HepG2 (cell line): ENCODE measurements around the gene STIMATE. TPM values are rescaled to one million over a fixed set of nuclear protein-coding genes. Genes with fewer than 3 reads are reported as not detected.

ENCODE experiments used
- ATAC-seq: fragments of 200-7000 bp; cut with Tn5 transposase; 3 replicates; pipeline ENCODE4 v1.9.1; 2020; ENCODE audit warnings: mild to moderate bottlenecking, moderate library complexity
- BruUV-seq: library from RNA; stranded (reverse); fragments of 400-500 nt; replicated peaks from 2 replicates; lab custom pipeline; 2021; lab: Mats Ljungman, UMichigan
- CTCF ChIA-PET: fragments of 300-600 bp; formaldehyde crosslinking; extraction: SDS; loops from one replicate; lab custom pipeline; 2021; ENCODE audit warnings: low total read pairs, inconsistent platforms, low intra/inter-chr PET ratio; lab: Yijun Ruan, JAX
- POLR2A ChIA-PET: fragments of 350-600 bp; sonication (Branson Sonifier 250); formaldehyde crosslinking; loops from one replicate; lab custom pipeline; 2020; ENCODE audit warnings: antibody characterized with exemption, inconsistent platforms; lab: Yijun Ruan, JAX
- DNase-seq: peaks from one replicate; pipeline ENCODE4 v3.0.0-alpha.2; 2015; ENCODE audit warnings: low spot score
- FAIRE-seq: peaks from 3 replicates; lab custom pipeline; 2011; peaks lifted over from hg19 to GRCh38; lab: Jason Lieb, UNC
- H2AFZ ChIP-seq: one replicate; pipeline ENCODE4 v1.6.1; 2011; ENCODE audit warnings: low read length, inconsistent platforms
- H3K27ac ChIP-seq: fragments of 300-600 bp; 3 replicates; pipeline ENCODE4 v1.8.0; 2011; ENCODE audit warnings: mixed run types, mild to moderate bottlenecking, mixed read lengths, low read length, inconsistent platforms; ENCODE audit not compliant: insufficient read depth; ENCODE audit errors: extremely low read length
- H3K27me3 ChIP-seq, 2 experiments: fragments of 200-600 bp in 1 of 2; 2 replicates in 1 of 2; 3 replicates in 1 of 2; pipeline versions ENCODE4 v1.6.0 to v1.8.0; 2011; ENCODE audit warnings: low read length in 2 of 2, mild to moderate bottlenecking in 2 of 2, moderate library complexity in 2 of 2, inconsistent platforms in 1 of 2; ENCODE audit not compliant: insufficient read depth in 2 of 2, control insufficient read depth in 1 of 2
- H3K36me3 ChIP-seq, 2 experiments: fragments of 200-600 bp in 1 of 2; replicated peaks in 1 of 2; 2 replicates in 1 of 2; 3 replicates in 1 of 2; pipeline versions ENCODE4 v1.5.1 to v1.8.0; 2011; ENCODE audit warnings: low read length in 2 of 2, inconsistent platforms in 1 of 2; ENCODE audit not compliant: insufficient read depth in 2 of 2, control insufficient read depth in 1 of 2
- H3K4me1 ChIP-seq: 2 replicates; pipeline ENCODE4 v1.5.1; 2012; ENCODE audit warnings: low read length, inconsistent platforms; ENCODE audit not compliant: insufficient read depth
- H3K4me2 ChIP-seq: 2 replicates; pipeline ENCODE4 v1.6.0; 2011; ENCODE audit warnings: low read depth, low read length, inconsistent platforms
- H3K4me3 ChIP-seq, 3 experiments: fragments of 200-600 bp in 1 of 3; sonication (generic), shearing (Covaris generic) in 1 of 3; replicated peaks in 1 of 3; 2 replicates each; pipeline ENCODE4 v1.5.1; 2011 to 2016; ENCODE audit warnings: low read length in 3 of 3, inconsistent platforms in 2 of 3, low read depth in 2 of 3, mild to moderate bottlenecking in 2 of 3, control low read depth in 1 of 3, mixed read lengths in 1 of 3; ENCODE audit not compliant: insufficient read depth in 1 of 3
- H3K79me2 ChIP-seq: one replicate; pipeline ENCODE4 v1.6.1; 2011; ENCODE audit warnings: low read length, inconsistent platforms; ENCODE audit not compliant: insufficient read depth
- H3K9ac ChIP-seq: 2 replicates; pipeline ENCODE4 v1.6.0; 2011; ENCODE audit warnings: mild to moderate bottlenecking, low read depth, low read length, inconsistent platforms; ENCODE audit not compliant: insufficient read depth
- H3K9me3 ChIP-seq: 2 replicates; pipeline ENCODE4 v1.5.1; 2012; ENCODE audit warnings: mild to moderate bottlenecking, low read length
- H4K20me1 ChIP-seq: 2 replicates; pipeline ENCODE4 v1.6.0; 2011; ENCODE audit warnings: inconsistent platforms, mild to moderate bottlenecking, low read length, moderate library complexity; ENCODE audit not compliant: insufficient read depth
- ARID3A ChIP-seq: IDR thresholded peaks from 2 replicates; pipeline ENCODE4 v1.6.1; 2012; ENCODE audit warnings: low read depth, low read length, improper control_type of control experiment
- EED ChIP-seq: sonication (generic); formaldehyde crosslinking; IDR thresholded peaks from 2 replicates; pipeline ENCODE4 v1.5.0; 2020; ENCODE audit warnings: mild to moderate bottlenecking, missing genetic modification reagents
- ERF ChIP-seq: IDR thresholded peaks from 2 replicates; pipeline ENCODE4 v1.6.1; 2018; ENCODE audit warnings: missing biosample characterization, missing genetic modification reagents
- ETS1 ChIP-seq: sonication (generic); formaldehyde crosslinking; IDR thresholded peaks from 2 replicates; pipeline ENCODE4 v1.4.0; 2020; ENCODE audit warnings: missing genetic modification reagents
- HNRNPK ChIP-seq: fragments of 200-400 bp; formaldehyde crosslinking; IDR thresholded peaks from 2 replicates; pipeline ENCODE4 v1.6.1; 2018; ENCODE audit warnings: low read length, low read depth, moderate library complexity, mild to moderate bottlenecking; ENCODE audit not compliant: poor library complexity, severe bottlenecking
- PLSCR1 ChIP-seq: sonication (generic); formaldehyde crosslinking; IDR thresholded peaks from 2 replicates; pipeline ENCODE4 v1.5.0; 2020; ENCODE audit warnings: missing genetic modification reagents, mild to moderate bottlenecking, borderline replicate concordance
- POLR2A ChIP-seq, 2 experiments: IDR thresholded peaks; 2 replicates each; pipeline ENCODE4 v1.6.1; 2011; ENCODE audit warnings: low read depth in 2 of 2, low read length in 2 of 2, mild to moderate bottlenecking in 1 of 2, moderate library complexity in 1 of 2; ENCODE audit not compliant: insufficient read depth in 1 of 2
- RBFOX2 ChIP-seq: fragments of 200-400 bp; formaldehyde crosslinking; IDR thresholded peaks from 2 replicates; pipeline ENCODE4 v1.6.1; 2017; ENCODE audit warnings: low read depth, mild to moderate bottlenecking, low read length
- RFX3 ChIP-seq: IDR thresholded peaks from 2 replicates; pipeline ENCODE4 v1.6.1; 2016; ENCODE audit warnings: missing biosample characterization, missing genetic modification reagents
- RFXAP ChIP-seq: sonication (generic); formaldehyde crosslinking; IDR thresholded peaks from 2 replicates; pipeline ENCODE4 v1.4.0; 2020; ENCODE audit warnings: missing genetic modification reagents, borderline replicate concordance
- SKI ChIP-seq: fragments of 450-650 bp; IDR thresholded peaks from one replicate; pipeline ENCODE4 v1.6.1; 2018; ENCODE audit warnings: mild to moderate bottlenecking; ENCODE audit not compliant: partially characterized antibody
- SMAD1 ChIP-seq: sonication (generic); formaldehyde crosslinking; IDR thresholded peaks from 2 replicates; pipeline ENCODE4 v1.4.0; 2020; ENCODE audit warnings: missing genetic modification reagents, low read depth, mild to moderate bottlenecking, borderline replicate concordance
- XRCC5 ChIP-seq: fragments of 200-400 bp; formaldehyde crosslinking; optimal IDR thresholded peaks from 2 replicates; pipeline ENCODE3; 2017; ENCODE audit warnings: mild to moderate bottlenecking, low read length
- ZMAT3 ChIP-seq: sonication (generic); formaldehyde crosslinking; conservative IDR thresholded peaks from 2 replicates; pipeline ENCODE4 v1.7.0; 2021; ENCODE audit warnings: missing genetic modification reagents
- ZNF230 ChIP-seq: sonication (generic); formaldehyde crosslinking; IDR thresholded peaks from 2 replicates; pipeline ENCODE4 v1.4.0; 2020; ENCODE audit warnings: mild to moderate bottlenecking, missing genetic modification reagents
- ZNF414 ChIP-seq: sonication (generic); formaldehyde crosslinking; IDR thresholded peaks from 2 replicates; pipeline ENCODE4 v1.5.0; 2020; ENCODE audit warnings: missing genetic modification reagents
- ZNF703 ChIP-seq: sonication (generic); formaldehyde crosslinking; IDR thresholded peaks from 2 replicates; pipeline ENCODE4 v1.5.1; 2020; ENCODE audit warnings: missing genetic modification reagents, mild to moderate bottlenecking, moderate library complexity, borderline replicate concordance
- ZNF784 ChIP-seq: sonication (generic); formaldehyde crosslinking; IDR thresholded peaks from 2 replicates; pipeline ENCODE4 v1.5.1; 2020; ENCODE audit warnings: missing genetic modification reagents, mild to moderate bottlenecking, borderline replicate concordance
- WGBS: methylation state at CpG from one replicate; pipeline ENCODE4 v1.1.6; 2017; ENCODE audit warnings: low lambda C conversion rate; 5-methylcytosine and 5-hydroxymethylcytosine counted together
- in situ Hi-C: cut with HindIII; loops from 2 replicates; pipeline ENCODE4 v1.10.0; 2017; ENCODE audit warnings: low pct_unique_long_range_greater_than_20kb; ENCODE audit not compliant: extremely low pct_ligation_motif_present
- intact Hi-C: fragments of 100-400 bp; cut with micrococcal nuclease; formaldehyde crosslinking; loops from one replicate; pipeline ENCODE4 v1.10.0; 2022; ENCODE audit not compliant: unreplicated experiment
- polyA plus RNA-seq, 8 experiments: library from polyadenylated mRNA; depleted of rRNA in 3 of 8; stranded (reverse) in 7 of 8; unstranded in 1 of 8; fragments of >200 nt; fragmentation: Illumina TruSeq in 4 of 8; extraction: Trizol in 4 of 8; gene quantifications; 2 replicates each; pipeline versions ENCODE4 v1.2.1 to v1.2.3, GENCODE V29; 2011 to 2016; ENCODE audit warnings: low read depth in 4 of 8, missing spikeins in 1 of 8, mixed read lengths in 1 of 8; ENCODE audit not compliant: insufficient read depth in 1 of 8
- total RNA-seq, 5 experiments: library from RNA; depleted of rRNA; stranded (reverse); fragments of >200 nt; fragmentation: Illumina TruSeq; extraction: Trizol; gene quantifications; 2 replicates each; pipeline ENCODE4 v1.2.3, GENCODE V29; 2016; ENCODE audit warnings: low read depth in 1 of 5

STIMATE gene
- total and polyA plus RNA-seq, 2 of the 13 experiments (the other 11 are each of a cell fraction or from before 2014, with no cell fraction given) = 5.7 to 11.7 TPM

GRCh38 chr3:52809149-52809548 lies 88.2 kb downstream of the STIMATE start (continued):
- TF ChIP-seq ETS1 (CRISPR knock-in tag) (no peak), POLR2A (IDR thresholded peaks at IDR 0.05; ENCODE audit: insufficient read depth in 1 of 2, low read depth in 2 of 2, low read length in 2 of 2) (0 out of 4 replicates have a peak, but pooled peaks of 1 of the 2 experiments have one; percentile 11), SKI (no peak), RBFOX2 (peak; percentile 54; the same call in 1 of the 2 replicates), ZNF230 (CRISPR knock-in tag) (no peak), SMAD1 (CRISPR knock-in tag) (no peak), HNRNPK (peak; percentile 32), ZMAT3 (CRISPR knock-in tag) (no peak), RFX3 (CRISPR knock-in tag) (no peak), RFXAP (no peak)

GRCh38 chr3:52805270-52806039 lies 91.9 kb downstream of the STIMATE start:
- Histone ChIP-seq H3K79me2 (no peaks in the 10 kb centered on the region), H4K20me1 (no peaks in the 10 kb centered on the region), H3K4me3 (no peak overlapping the region), H3K27ac (no peak overlapping the region), H3K27me3 (no peaks in the 10 kb centered on the region), H3K4me1 (peaks cover 26% of the 10 kb centered on the region), H3K9me3 (no peaks in the 10 kb centered on the region), H2AFZ (no peak overlapping the region), H3K4me2 (no peak overlapping the region), H3K36me3 (peaks cover 21 to 48% of the 10 kb centered on the region in 2 experiments), H3K9ac (no peak overlapping the region)
- ATAC-seq (no peak), FAIRE-seq (no peak), DNase-seq (no peak)
- in situ Hi-C loops = no loop called here
- WGBS = 94% methylated on average over 18 of the region's 19 CpGs
- POLR2A ChIA-PET = interaction anchor here (0.8 to 6.8 kb wide), 5 partner anchors 11 to 31 kb away, joined by 3 to 70 read pairs (median 3); partner anchors contain the start of gene ITIH3
- no TSS peak for BruUV-seq
- intact Hi-C loops = no loop called here
- CTCF ChIA-PET = no interaction called here
- TF ChIP-seq ZNF703 (CRISPR knock-in tag) (no peak), ZNF784 (CRISPR knock-in tag) (no peak), EED (CRISPR knock-in tag) (no peak), ZNF414 (CRISPR knock-in tag) (no peak), ERF (CRISPR knock-in tag) (no peak), ARID3A (no peak), PLSCR1 (CRISPR knock-in tag) (no peak), XRCC5 (no peak)
